HG02973 (cell line): ENCODE data around the gene LRP1.

Experiments
- ATAC-seq: cut with Tn5 transposase; IDR thresholded peaks from one replicate; pipeline ENCODE4 v1.9.1; 2021; ENCODE audit warnings: moderate library complexity; ENCODE audit not compliant: unreplicated experiment

The LRP1 gene

DNA sequence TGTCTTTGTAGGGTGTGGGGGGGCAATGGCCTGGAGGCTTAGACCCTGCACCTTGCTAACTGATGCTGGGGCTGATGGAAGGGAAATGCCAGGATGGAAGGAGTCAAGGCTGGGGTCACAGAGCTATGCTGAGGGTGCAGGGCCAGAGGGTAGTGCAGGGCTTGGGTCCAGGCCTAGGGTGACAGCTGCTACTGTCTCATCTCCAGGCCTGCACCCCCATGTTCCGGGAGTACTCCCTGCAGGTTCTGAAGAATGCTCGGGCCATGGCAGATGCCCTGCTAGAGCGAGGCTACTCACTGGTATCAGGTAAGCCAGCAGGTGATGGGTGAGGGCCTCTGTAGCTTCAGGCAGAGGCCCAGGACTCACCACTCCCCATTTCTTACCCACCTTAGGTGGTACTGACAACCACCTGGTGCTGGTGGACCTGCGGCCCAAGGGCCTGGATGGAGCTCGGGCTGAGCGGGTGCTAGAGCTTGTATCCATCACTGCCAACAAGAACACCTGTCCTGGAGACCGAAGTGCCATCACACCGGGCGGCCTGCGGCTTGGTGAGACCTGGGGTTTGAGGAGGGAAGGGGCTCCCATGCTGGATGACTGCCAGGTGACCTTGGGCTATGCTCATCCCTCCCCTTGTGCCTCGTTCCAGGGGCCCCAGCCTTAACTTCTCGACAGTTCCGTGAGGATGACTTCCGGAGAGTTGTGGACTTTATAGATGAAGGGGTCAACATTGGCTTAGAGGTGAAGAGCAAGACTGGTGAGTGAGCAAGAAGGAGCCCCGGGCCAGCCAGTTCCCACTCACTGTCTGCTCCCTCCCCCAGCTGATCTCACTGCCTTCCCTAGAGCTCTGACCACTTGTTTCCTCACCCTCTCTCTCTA is 105.3 kb downstream of the LRP1 start:
- ATAC-seq, result no peak

DNA sequence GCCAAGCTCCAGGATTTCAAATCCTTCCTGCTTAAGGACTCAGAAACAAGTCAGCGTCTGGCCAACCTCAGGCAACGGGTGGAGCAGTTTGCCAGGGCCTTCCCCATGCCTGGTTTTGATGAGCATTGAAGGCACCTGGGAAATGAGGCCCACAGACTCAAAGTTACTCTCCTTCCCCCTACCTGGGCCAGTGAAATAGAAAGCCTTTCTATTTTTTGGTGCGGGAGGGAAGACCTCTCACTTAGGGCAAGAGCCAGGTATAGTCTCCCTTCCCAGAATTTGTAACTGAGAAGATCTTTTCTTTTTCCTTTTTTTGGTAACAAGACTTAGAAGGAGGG is 105.9 kb downstream of the LRP1 start:
- no peak for ATAC-seq

DNA sequence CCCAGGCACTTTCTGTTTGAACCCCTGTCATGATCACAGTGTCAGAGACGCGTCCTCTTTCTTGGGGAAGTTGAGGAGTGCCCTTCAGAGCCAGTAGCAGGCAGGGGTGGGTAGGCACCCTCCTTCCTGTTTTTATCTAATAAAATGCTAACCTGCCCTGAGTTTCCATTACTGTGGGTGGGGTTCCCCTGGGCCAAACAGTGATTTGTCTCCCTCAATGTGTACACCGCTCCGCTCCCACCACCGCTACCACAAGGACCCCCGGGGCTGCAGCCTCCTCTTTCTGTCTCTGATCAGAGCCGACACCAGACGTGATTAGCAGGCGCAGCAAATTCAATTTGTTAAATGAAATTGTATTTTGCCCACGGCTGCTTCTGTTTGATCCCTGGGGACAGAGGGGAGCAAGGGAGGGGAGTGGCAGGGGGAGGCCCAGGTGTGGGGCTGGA is 106.3 kb downstream of the LRP1 start:
- ATAC-seq, result no peak

DNA sequence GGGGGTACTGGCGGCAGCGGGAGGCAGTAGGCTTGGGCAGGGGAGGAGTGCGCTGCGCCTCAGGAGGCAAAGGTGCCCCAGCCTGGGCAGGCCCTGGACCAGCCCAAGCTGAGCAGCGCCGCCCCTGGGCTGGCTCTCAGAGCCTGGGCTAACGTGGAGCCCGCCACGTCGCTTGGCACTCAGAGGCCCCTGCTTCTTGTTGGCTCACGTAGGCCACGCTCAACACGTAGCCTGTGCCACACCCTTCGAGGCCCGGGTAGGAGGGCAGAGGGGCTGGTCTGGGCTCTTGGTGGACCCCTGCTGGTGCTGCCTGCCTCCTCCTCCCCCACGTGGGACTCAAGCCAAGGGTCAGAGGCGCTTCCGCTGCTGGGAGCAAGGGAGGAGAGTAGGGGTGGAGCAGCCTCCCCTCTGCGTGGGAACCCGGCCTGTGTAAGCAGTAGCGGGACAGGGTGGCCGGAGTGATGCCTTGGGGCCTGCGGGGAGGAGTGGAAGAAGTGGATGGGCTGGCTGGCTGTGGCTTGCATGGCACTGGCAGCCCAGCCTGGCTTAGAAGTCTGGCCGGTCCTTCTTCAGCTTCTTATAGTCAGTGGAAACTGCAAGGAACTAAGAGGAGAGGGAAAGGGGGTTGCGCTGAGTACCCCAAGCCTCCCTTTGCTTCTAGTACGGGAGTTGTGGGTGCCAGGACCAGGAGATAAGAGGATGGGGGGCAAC is 106.9 kb downstream of the LRP1 start:
- no peak for ATAC-seq

DNA sequence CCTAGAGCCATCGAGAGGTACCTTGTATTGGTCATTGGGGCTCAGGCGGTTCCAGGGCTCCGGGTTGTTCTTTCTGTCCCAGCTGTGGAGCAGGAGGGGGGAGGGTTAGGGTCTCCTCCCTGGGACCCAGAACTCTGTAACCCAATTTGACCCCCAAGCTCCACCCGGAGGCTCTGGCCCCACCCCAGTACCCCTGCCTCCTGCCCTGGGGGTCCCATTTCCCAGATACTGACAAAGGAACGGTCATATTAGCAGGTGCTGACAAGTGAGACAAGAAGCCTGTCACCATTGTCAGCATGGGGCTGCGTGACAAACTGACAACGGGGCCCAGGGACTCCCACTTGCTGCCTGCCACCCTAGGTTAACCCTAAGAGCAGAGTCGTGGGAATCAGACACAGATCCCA is 107.4 kb downstream of the LRP1 start:
- no peak for ATAC-seq

DNA sequence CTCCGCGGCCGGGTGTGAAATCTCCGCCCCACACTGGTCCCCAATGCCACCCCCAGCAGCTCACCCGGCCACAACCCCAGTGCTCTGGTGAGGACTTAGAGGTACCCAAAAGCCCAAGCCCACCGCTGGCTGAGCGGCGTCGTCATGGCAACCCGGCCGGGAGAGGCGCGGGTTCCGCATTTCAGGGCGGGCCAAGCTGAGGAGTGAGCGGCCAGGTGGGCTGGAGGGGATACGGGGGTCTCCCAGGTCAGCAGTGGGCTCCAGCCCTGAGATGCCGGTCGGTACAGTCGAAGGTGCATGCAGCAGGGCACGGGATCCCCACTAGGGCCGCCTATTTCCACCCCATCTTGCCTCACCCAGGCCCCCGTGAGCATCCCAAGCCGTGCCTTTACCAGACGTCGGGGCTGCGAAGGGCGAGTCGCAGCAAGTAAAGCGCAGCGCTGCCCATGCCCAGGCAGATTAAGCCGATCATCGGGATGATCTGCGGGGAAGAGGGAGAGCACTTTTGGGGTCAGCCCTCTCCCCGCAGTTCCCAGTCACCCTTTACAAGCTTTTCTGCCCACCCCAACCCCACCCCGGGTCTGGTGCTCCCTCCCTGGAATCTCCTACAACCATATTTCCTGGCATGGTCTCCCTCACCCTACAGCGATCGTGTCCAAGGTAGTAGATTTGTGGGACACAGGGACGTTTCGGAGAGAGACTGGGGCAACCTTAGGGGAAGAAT is 108.1 kb downstream of the LRP1 start:
- ATAC-seq, result no peak

DNA sequence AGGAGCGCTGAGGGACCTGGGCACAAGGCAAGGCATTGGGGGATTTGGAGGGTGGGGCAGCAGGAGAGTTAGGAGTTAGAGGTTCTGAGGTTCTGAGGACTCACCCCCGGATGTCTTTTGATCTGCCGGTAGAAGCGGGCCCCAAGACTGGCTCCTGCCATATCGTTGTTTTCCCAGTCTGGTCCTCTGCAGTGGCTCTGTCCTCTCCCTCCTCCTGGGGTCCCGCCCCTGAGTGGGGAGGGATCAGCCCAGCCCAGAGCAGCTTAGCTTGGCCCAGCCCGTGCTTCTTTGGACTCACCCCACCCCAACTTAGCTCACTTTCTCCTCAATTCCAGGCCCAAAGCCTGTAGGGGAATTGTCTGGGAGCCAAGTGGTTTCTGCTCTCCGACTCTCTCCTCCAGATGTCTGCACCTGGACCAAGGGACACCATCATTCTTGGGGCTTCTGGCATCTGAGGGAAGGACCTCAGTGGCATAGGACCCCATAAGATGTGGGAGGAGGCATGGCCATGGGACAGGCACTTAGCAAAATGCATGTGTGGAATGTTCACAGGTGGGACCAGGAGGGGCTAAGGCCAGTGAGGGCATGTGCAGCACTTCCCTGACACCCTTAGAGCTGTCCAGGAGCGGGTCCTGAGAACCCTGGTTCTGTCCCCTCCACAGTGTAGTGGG is 108.8 kb downstream of the LRP1 start:
- ATAC-seq, result no peak

DNA sequence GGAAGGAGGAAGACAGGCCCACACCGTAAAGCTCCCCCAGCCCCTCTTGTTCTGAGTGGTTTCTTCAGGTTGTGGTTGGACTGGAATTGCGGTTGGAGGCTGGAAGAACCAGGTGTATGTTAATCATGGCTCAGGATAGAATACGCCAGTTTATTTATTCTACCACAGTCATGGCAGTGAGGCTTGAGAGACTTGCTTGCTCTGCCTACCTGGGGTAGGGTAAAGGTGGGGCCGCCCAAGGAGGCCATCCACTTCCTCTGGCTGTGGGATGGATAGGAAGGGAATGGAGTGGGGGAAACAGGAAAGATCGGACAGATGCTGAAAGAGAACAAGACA is 109.3 kb downstream of the LRP1 start:
- no peak for ATAC-seq

DNA sequence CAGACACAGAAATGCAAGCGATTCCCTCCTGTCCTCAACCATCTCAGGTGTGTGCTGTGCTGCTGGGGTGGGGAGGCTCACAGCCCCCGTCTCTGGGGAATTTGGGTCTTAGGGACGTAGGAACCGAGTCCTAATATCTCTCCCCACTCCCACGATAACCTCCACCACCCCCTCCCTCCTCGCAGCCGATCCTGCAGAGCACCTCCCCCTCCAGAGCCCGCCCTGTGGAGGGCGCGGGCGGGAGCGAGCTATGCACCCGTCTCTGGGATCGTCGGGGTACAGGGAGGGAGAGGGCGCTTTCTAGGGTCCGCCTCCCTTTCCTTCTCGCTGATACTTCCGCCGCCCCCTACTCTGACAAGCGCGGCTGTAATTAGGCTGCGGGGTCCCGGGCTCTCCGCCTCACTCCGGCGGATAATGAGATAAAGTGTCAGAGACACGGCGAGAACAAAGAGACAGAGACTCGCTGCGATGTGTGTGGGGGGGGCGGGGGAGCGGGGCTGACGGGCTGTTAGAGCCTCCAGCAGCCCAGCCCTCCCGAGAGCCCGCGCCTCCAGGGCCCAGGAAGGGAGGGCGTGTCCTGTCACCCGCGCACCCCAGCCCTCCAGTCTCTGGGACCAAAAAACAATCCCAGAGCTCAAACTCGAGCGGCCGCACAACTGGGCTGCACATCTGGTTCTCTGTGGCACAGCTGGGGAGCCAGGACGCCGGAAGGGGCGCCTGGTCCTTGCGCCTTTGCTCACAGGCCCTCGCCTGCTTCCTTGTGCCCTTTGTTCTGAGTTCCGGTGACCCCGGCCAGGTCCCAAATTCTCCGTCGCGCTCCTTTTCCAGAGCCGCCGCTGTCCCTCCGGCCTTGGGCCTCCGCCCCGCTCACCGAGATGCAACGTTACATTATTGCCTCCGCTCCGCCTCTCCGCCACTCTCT is 109.9 kb downstream of the LRP1 start:
- no peak for ATAC-seq

DNA sequence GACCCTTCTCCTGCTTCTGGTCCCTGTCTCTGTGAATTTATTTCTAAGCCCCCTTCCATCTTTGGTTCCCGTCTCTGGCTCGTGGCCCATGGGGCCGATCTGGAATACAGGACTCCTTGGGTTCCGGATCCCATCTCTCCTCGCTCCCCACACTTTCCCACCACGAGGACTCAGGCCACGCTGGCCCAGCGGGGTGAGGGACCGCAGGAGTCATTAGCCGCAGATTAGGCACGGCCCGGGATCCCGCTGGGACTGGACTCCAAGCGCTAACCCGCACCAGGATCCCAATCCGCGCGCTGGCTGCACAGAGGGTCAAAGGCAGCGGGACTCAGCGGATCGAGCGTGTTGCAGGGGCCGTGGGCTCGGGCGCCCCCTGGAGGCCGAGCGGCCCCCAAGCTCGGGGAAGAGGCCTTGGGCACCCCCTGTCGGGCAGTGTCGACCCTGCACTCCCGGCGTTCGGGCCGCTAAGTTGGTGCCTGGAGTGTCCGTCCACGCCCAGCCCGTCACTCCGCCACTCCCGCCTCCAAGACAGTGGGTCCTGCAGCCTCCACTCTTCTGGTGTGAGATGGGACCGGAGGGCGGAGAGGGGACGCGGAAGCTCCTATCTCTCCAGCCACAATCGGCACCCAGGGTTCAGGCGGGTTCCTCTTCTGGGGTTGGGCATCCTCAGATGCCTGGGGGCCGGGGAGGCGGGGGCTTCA is 110.7 kb downstream of the LRP1 start:
- peak; percentile 41 for ATAC-seq

DNA sequence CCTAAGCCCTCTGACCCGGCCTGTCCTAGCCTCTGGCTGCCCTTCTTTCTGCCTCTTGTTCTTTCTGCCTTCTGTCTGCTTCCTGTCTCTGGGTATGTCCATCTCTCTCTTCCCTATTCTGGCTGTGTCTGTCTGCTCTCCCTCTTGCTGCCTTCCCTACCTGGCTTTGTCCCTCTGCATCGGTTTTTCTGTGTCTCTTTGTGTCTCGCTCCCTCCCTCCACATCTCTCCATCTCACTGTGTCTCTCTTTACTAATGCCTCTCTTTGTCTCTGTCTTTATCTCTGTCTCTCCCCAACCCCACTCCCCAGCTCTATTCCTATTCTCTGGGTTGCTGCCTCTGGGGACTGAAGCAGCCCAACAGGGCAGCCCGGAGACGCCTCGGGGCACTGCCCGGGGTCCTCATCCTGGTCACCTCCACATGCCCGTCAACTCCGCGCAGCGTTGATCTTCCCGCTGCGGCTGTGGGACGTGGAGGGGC is 111.3 kb downstream of the LRP1 start:
- no peak for ATAC-seq

DNA sequence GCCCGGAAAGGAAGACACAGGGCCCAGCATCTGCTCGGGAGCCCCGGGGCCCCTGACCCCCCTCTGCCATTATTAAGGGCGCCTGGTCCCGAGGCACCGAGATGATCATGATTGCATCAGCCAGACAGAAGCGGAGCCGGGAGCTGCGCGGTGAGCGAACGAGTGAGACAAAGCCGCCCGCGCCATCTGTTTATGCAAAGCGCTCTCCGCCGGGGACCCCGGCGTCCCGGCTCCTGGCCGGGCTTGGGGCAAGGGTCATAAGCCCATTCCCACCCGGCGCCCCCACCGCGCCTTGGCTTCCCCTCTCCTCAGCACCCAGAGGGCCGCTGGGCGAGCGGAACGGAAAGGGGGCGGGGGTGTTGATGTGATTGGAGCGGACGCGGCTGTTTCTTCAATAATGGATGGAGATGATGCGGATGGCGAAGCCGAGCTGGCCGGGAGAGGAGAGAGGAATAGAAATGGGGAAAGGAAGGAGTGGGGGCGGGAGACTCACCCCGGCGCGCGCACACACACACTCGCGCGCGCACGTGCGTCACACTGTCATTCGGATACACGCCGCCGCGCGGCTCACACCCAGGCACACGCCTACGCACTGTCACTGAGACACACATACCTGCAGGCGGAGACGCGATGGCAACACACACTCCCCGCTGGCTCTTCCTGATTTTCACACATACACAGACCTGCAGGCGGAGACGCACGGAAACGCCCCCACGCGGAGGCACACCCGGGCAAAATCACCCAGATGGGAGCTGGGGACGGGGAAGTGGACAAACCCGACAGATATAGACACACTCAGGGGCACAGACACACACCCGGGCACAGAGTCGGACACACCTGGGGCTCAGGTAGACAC is 112.0 kb downstream of the LRP1 start:
- no peak for ATAC-seq

DNA sequence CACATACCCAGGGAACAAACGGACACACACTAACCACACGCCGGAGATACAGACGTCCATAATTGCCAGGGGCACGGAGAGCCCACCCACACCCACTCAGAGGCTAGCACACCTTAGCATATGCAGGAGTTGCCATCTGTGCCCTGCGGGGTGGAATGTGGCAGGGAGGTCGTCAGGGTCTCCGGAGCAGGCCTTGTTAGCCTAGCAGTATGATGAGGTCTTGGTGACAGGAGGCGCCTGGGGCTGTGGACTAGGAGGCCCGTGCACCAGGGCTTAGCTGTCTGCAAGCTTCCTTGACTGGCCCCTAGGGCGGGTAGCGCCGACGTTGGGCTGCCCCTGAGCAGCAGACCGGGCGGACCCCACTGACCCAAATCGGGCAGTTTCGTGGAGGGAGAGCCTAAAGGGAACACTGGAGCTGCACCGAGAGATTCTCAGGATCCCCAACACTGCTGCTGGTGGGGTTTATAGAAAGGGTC is 112.7 kb downstream of the LRP1 start:
- ATAC-seq, result no peak

DNA sequence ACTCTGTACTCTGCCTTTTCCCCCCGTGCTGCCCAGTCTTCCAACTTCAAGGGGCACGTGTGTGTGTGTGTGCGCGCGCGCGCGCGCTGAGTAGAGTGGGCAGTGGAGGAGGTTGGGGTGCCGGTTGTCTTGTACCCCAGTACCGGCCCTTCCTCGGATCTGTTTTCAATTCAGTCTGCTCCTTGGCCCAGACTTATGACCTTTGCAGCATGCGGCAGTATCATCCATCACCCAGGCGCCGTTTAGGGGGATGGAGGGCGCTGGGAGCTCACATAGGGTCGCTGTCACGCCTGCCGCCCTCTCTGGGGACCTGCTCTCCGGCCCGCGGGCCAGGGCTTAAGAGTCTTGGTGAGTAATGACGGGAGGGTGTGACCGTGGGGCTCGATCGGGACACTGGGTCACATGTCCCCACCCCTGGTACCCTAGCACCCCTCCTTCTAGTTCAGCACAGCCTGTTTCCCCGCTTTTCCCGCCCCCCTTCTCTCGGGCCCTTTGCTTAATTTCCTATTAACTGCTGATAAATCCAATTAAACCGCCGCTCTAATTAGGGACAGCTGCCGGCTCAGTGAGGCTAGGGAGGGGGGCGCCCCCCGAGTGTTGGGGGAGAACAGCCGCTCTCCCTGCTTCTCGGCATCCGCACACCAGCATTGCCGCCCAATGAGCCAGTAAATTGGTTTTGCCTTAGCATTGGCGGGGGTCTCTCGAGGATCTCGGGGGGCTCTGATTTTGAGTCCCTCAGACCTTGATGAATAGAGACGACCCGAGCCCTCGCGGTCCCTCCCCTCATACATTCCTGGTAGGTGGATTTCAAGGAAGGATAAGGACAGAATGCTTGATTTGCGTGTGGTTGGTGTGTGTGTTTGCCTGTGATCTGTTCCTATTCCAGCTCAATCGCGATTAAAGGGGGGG is 113.4 kb downstream of the LRP1 start:
- no peak for ATAC-seq

DNA sequence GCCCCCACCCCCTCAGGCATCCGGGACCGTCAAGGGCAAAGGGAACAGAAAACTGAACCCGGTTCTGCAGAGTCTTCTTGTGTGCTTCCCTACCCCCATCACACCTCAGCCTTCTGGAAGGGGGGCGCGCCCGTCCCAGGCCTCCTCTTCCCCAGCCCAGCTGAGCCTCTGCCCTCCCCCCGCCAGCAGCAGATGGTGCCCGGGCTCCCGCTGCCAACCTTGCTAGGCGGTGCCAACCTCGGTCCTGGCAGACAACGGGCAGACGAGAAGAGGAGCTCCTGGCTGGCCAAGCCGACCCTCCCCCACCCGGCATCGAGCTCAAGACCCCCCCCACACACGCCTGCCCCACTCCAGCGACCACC is 114.0 kb downstream of the LRP1 start:
- ATAC-seq, result no peak

DNA sequence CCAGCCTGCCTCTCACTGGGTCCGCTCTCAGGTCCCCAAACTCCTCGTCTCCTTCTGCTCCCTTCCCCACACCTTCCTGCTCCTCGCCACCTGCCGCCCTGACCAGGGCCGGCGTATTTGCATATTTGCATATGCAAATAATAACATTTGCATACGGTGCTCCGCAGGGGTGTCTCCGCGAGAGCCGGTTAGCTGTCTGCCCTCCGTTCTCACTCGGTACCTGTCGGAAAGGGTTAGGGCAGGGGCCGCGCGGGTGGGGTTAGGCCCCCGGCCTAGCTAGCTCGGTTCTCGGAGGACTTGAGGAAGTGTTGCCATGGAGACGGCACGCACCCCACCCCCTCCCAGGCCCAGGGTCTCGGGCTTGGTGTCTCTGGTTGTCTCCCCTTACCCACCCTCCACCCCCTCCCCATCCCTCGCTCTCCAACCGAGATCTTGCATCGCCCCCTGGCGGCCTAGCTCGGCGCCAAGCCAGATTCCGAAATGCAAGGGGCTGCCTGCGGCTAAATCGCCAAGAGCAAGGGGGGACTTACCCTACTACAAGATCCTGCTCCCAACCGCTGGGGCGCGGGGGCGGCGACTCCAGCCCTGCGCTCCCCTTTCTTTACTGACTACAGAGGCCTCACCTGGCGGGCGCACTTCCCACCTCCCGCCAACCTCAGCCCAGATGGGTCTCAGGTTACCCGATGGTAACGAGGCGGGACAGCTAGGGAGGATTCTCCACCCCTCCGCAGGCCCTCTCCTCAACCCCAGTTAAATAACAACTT is 114.6 kb downstream of the LRP1 start:
- no peak for ATAC-seq
